HepG2 (cell line): ENCODE data around the gene NFYB.

Experiments used
- CBFB ChIP-seq: sonication (generic); formaldehyde crosslinking; IDR thresholded peaks from 2 replicates; pipeline ENCODE4 v1.4.0; 2020; ENCODE audit warnings: missing genetic modification reagents
- CTCF ChIP-seq: sonication (generic); formaldehyde crosslinking; IDR thresholded peaks from 2 replicates; pipeline ENCODE4 v1.5.0; 2020; ENCODE audit warnings: mild to moderate bottlenecking, missing genetic modification reagents, moderate library complexity
- EZH2 ChIP-seq: conservative IDR thresholded peaks from 2 replicates; pipeline ENCODE4 v1.6.1; 2012; ENCODE audit warnings: mild to moderate bottlenecking, low read depth, low read length, moderate library complexity
- FOXP1 ChIP-seq, 2 experiments: fragments of 450-650 bp in 1 of 2; IDR thresholded peaks; 2 replicates each; pipeline ENCODE4 v1.6.1; 2017 to 2018; ENCODE audit warnings: antibody characterized with exemption in 1 of 2
- POLR2AphosphoS5 ChIP-seq: IDR thresholded peaks from 2 replicates; pipeline ENCODE4 v1.6.1; 2012; ENCODE audit warnings: low read depth, low read length
- ZNF331 ChIP-seq: sonication (generic); formaldehyde crosslinking; IDR thresholded peaks from 2 replicates; pipeline ENCODE4 v1.4.0; 2020; ENCODE audit warnings: missing genetic modification reagents
- ZNF431 ChIP-seq: sonication (generic); formaldehyde crosslinking; IDR thresholded peaks from 2 replicates; pipeline ENCODE4 v1.9.0; 2022; ENCODE audit warnings: missing genetic modification reagents, low read depth, mild to moderate bottlenecking, borderline replicate concordance

GRCh38 chr12:104134882-104135281, 3.1 kb downstream of the NFYB start:
- TF ChIP-seq FOXP1 (IDR thresholded peaks at IDR 0.05), result no peak
- TF ChIP-seq FOXP1 (CRISPR knock-in tag; IDR thresholded peaks at IDR 0.05), result no peak
- no peak for TF ChIP-seq CBFB (CRISPR knock-in tag)
- no peak for TF ChIP-seq EZH2
- no peak for TF ChIP-seq POLR2AphosphoS5
- TF ChIP-seq ZNF331 (CRISPR knock-in tag), result no peak
- TF ChIP-seq ZNF431 (CRISPR knock-in tag), result no peak
- no peak for TF ChIP-seq CTCF (CRISPR knock-in tag)
